ENCODE results near the gene STX8.

STX8 gene

DNA sequence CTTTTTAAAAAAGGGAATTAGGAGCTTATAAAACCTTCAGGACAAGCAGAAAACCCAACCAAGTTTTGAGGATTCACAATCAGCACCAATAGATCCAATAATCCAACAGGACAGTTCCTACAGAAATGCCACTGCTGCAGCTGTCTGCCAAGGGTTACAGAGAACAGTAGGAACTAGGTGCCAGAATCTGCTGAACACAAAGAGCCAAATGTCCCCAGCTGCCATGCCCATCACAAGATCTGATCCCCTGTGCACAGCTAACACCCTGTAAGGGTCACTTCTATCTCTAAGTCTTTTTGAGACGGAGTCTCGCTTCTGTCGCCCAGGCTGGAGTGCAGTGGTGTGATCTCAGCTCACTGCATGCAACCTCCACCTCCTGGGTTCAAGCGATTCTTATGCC lies 262.3 kb downstream of the STX8 start:
- TF ChIP-seq, protein P1, sequence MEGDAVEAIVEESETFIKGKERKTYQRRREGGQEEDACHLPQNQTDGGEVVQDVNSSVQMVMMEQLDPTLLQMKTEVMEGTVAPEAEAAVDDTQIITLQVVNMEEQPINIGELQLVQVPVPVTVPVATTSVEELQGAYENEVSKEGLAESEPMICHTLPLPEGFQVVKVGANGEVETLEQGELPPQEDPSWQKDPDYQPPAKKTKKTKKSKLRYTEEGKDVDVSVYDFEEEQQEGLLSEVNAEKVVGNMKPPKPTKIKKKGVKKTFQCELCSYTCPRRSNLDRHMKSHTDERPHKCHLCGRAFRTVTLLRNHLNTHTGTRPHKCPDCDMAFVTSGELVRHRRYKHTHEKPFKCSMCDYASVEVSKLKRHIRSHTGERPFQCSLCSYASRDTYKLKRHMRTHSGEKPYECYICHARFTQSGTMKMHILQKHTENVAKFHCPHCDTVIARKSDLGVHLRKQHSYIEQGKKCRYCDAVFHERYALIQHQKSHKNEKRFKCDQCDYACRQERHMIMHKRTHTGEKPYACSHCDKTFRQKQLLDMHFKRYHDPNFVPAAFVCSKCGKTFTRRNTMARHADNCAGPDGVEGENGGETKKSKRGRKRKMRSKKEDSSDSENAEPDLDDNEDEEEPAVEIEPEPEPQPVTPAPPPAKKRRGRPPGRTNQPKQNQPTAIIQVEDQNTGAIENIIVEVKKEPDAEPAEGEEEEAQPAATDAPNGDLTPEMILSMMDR (conservative IDR thresholded peaks at IDR 0.05; ENCODE audit: low read depth, low read length), result no peak
- H3K4me3 ChIP-seq (ENCODE audit: low read depth, low read length), result no peak overlapping the region
- no peak for DNase-seq (ENCODE audit: low read depth)

- TF ChIP-seq, protein P1 (conservative IDR thresholded peaks at IDR 0.05; ENCODE audit: low read depth, low read length), result no peak
- H3K4me3 ChIP-seq (ENCODE audit: low read depth, low read length), result no peak overlapping the region
- no peak for DNase-seq (ENCODE audit: low read depth)
Measured at GRCh38 chr17:9309216-9309615, 266.4 kb downstream of the STX8 start.

- TF ChIP-seq, protein P1 (conservative IDR thresholded peaks at IDR 0.05; ENCODE audit: low read depth, low read length), result no peak
- DNase-seq (ENCODE audit: low read depth), result no peak
- no peak overlapping the region for H3K4me3 ChIP-seq (ENCODE audit: low read depth, low read length)
Measured at GRCh38 chr17:9308069-9308468, 267.6 kb downstream of the STX8 start.

GRCh38 chr17:9307313-9307998 lies 268.2 kb downstream of the STX8 start:
- H3K4me3 ChIP-seq (ENCODE audit: low read depth, low read length), result no peak overlapping the region
- TF ChIP-seq, protein P1 (conservative IDR thresholded peaks at IDR 0.05; ENCODE audit: low read depth, low read length), result no peak
- DNase-seq (ENCODE audit: low read depth), result peak; percentile 43

GRCh38 chr17:9306086-9306485 lies 269.5 kb downstream of the STX8 start:
- no peak for DNase-seq (ENCODE audit: low read depth)

GRCh38 chr17:9299695-9300094 lies 275.9 kb downstream of the STX8 start:
- TF ChIP-seq, protein P1 (conservative IDR thresholded peaks at IDR 0.05; ENCODE audit: low read depth, low read length), result no peak
- no peak for DNase-seq (ENCODE audit: low read depth)
- H3K4me3 ChIP-seq (ENCODE audit: low read depth, low read length), result no peak overlapping the region

More at GRCh38 chr17:9306086-9306485, 269.5 kb downstream of the STX8 start:
- H3K4me3 ChIP-seq (ENCODE audit: low read depth, low read length), result no peak overlapping the region
- TF ChIP-seq, protein P1 (conservative IDR thresholded peaks at IDR 0.05; ENCODE audit: low read depth, low read length), result no peak

DNA sequence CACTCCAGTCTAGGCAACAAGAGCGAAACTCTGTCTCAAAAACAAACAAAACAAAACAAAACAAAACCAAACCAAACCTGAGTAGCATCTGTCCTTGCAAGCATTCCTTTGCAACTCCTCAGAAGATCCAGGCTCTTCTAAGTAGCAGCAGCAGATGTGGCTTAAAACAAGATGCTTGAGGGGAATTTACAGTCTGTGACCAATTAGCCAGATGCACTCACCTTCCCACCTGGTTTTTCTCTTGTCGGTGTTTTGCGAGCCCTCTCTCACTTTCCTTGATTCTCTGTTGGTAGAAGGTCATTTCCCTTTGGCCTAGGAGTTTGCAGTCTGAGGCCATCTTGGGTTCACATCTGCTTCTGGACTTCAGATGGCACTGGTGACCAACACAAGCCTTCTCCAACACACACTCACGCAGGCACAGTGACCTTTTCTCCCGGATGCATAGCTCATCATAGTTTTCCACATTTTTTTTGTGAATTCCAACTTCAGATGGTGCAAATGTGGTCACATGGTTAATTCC lies 276.8 kb downstream of the STX8 start:
- TF ChIP-seq, protein P1 (conservative IDR thresholded peaks at IDR 0.05; ENCODE audit: low read depth, low read length), result no peak
- no peak for DNase-seq (ENCODE audit: low read depth)
- no peak overlapping the region for H3K4me3 ChIP-seq (ENCODE audit: low read depth, low read length)

All from choroid plexus epithelial cell (primary cell).